GM12873 (cell line): ENCODE results near the gene MARCO.

Source experiments
- TF ChIP-seq, protein P1 (sequence below): IDR thresholded peaks from 2 replicates; pipeline ENCODE4 v1.5.1; 2012; ENCODE audit warnings: low read depth, mild to moderate bottlenecking, moderate library complexity, low read length, control low read depth; ENCODE audit not compliant: insufficient read depth; ENCODE audit errors: missing control alignments

MARCO gene

DNA sequence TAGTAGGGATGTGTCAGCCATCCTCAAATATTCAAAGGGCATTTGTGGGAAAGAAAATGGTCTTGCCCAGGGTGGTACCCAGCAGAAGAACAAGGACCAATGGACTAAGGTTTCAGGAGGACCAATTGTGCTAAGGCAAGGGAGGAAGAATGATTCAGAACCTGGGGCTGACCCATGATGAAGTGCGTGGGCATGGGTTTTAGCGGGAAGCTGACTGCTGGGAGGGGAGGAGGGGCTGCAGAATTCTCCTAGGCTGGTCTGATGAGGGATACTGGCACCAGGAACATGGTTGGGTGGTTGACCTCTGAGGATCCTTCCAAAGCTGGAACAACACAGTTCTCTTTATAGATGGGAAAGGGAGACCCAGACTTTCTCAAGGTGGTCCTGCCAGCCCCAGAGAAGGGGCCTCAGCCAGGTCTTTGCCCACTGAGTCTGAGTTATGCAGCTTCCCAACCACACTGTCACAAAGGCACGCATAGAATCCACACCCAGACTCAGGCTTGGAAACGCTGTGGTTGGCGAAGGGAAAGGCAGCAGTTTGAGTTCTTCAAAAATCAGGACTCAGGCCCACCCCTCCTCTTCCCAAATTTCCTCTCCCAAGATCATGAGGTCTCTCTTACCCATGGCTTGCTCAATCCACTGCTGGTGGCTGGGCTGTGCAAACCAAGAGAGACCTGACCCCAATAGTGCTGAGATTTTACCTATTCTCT lies 37.3 kb downstream of the MARCO start:
- TF ChIP-seq, protein P1, sequence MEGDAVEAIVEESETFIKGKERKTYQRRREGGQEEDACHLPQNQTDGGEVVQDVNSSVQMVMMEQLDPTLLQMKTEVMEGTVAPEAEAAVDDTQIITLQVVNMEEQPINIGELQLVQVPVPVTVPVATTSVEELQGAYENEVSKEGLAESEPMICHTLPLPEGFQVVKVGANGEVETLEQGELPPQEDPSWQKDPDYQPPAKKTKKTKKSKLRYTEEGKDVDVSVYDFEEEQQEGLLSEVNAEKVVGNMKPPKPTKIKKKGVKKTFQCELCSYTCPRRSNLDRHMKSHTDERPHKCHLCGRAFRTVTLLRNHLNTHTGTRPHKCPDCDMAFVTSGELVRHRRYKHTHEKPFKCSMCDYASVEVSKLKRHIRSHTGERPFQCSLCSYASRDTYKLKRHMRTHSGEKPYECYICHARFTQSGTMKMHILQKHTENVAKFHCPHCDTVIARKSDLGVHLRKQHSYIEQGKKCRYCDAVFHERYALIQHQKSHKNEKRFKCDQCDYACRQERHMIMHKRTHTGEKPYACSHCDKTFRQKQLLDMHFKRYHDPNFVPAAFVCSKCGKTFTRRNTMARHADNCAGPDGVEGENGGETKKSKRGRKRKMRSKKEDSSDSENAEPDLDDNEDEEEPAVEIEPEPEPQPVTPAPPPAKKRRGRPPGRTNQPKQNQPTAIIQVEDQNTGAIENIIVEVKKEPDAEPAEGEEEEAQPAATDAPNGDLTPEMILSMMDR: no peak

DNA sequence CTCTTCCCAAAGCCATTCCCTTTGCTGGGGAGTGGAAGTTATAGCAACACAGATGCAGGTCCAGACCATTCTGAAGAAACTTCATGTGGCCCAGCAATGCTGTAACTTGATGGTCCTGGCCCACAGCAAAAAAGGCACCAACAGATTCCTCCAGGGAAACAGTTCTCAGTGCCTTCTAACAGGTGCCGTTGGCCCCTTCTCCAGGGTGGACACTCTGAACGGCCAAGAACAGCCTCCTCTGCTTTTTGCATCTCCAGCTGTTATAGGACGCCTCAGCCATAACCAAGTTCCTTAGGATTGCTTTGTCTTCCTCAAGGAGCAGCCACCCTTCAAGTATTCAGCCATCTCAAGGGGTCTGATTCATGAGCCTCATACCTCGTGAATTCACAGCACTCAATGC lies 38.0 kb downstream of the MARCO start:
- TF ChIP-seq, protein P1: no peak

DNA sequence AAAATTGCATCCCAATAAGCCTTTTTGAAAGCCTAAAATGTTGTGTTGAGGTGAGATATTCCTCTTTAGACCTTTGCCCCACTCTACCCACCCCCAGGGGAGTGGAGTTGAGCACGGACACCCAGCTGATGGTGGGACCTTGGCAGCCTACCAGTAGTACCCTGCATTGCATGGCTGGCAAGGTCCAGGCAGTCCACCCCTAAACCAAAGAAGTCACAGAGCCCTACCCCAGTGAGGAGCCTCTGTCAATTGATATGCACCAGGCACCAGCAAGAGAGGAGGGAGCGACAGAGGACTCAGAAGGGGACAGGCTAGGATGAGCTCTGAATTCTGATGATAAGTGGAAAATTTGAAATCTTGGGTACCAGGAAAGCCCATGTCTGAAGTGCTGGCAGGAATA lies 38.6 kb downstream of the MARCO start:
- TF ChIP-seq, protein P1: no peak

DNA sequence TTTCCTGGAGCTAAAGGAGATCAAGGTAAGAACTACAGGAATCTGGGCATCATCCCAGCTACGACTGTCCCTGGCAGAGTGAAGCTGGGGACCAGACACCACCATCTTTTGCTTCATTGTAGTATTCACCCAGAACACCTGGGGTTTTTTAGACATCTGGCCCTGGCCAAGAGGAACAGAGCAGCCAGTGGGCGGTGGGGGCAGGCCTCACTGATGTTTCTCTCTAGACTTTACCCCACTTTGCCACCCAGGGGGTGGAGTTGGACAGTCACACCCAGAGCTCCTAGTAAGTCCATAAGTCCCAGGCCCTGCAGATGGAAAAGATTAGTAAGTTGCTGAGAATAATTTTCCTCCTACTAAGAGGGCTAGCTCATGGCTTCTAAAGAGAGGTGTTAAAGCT lies 39.6 kb downstream of the MARCO start:
- TF ChIP-seq, protein P1: no peak

DNA sequence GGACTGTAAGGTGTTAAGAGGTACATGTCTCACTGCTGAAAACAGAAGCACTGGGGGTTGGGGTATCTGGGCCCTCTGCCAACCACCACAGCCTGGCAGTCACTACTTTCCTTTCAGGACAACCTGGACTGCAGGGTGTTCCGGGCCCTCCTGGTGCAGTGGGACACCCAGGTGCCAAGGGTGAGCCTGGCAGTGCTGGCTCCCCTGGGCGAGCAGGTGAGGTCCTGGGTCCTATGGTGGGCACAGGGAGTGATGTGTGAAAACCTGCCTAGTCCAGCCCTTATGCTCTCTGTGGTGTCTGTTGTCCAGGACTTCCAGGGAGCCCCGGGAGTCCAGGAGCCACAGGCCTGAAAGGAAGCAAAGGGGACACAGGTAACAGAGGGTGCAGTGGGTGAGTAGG lies 40.0 kb downstream of the MARCO start:
- TF ChIP-seq, protein P1: no peak

DNA sequence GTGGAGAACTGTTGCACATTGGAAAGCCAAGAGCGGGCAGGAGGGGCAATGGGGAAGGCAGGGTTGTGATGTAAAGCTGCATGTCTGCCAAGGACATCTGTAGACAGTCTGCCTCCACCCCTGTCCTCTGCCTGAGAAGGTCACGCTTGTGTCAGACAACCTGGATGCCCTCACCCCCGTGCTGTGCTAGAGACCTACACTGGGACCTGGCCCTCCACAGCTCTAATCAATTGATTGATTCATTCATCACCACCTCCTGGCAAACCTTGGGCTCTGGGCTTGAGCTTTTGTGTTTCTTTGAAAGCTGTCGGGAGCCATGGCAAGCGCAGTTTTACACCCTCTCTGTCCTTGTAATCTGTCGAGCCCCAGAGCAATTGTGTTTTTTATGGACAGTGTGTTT lies 41.1 kb downstream of the MARCO start:
- TF ChIP-seq, protein P1: no peak

DNA sequence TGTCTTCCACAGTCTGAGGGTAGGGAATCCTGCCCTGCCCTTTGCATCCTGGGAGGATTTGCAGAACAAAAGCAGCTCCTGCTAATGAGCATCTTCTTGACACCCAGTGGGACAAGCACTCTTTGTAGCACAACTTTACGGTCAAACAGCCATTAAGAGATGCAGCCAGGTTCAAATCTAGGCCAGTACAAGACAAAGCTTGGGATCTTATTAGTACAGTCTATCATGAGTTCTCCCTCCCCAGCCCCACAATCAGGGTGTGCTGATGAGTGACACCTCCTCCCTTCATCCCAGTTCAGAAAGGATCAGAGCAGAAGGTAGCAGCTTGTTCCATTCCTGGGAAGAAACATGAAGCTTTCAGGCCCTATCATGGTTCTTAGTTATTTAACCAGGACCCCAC lies 41.9 kb downstream of the MARCO start:
- TF ChIP-seq, protein P1: no peak
